SK-N-SH (cell line): Measurements from ENCODE around the gene SGPP1. TPM values are rescaled to one million over a fixed set of nuclear protein-coding genes. Genes with fewer than 3 reads are reported as not detected.

Experiments
- CTCF ChIA-PET: fragments of 300-600, 350-600 bp; formaldehyde crosslinking; extraction: SDS; loops from one replicate; lab custom pipeline; 2021; lab: Yijun Ruan, JAX
- POLR2A ChIA-PET: fragments of 350-600 bp; sonication (Branson Sonifier 250); formaldehyde crosslinking; extraction: SDS; loops from one replicate; lab custom pipeline; 2020; ENCODE audit warnings: antibody characterized with exemption, inconsistent platforms; lab: Yijun Ruan, JAX
- DNase-seq: peaks from one replicate; pipeline ENCODE4 v3.0.0; 2012
- H2AFZ ChIP-seq: fragments of 200-600 bp; sonication (generic); 2 replicates; pipeline ENCODE4 v1.8.1; 2016; ENCODE audit warnings: antibody characterized with exemption, mild to moderate bottlenecking, low read depth
- H3F3A ChIP-seq: fragments of 200-600 bp; sonication (generic); replicated peaks from 2 replicates; pipeline ENCODE3; 2016; ENCODE audit warnings: antibody characterized with exemption, mild to moderate bottlenecking; ENCODE audit not compliant: insufficient read depth
- H3K27ac ChIP-seq, 2 experiments: fragments of 200-500 bp in 1 of 2; fragments of 200-600 bp in 1 of 2; sonication (Bioruptor generic) in 1 of 2; sonication (generic), shearing (Covaris generic) in 1 of 2; 2 replicates each; pipeline versions ENCODE4 v1.5.1 to v1.6.1; 2014 to 2016; ENCODE audit warnings: low read depth in 2 of 2, inconsistent platforms in 1 of 2, low read length in 1 of 2, mild to moderate bottlenecking in 1 of 2, mixed read lengths in 1 of 2
- H3K27me3 ChIP-seq: fragments of 200-600 bp; sonication (generic), shearing (Covaris generic); 2 replicates; pipeline ENCODE4 v1.6.1; 2016; ENCODE audit warnings: mixed run types; ENCODE audit not compliant: insufficient read depth
- H3K36me3 ChIP-seq, 2 experiments: fragments of 200-500 bp in 1 of 2; fragments of 200-600 bp in 1 of 2; sonication (Bioruptor generic) in 1 of 2; sonication (generic) in 1 of 2; replicated peaks in 1 of 2; 2 replicates each; pipeline versions ENCODE3 to v1.5.1; 2014 to 2016; ENCODE audit warnings: low read length in 1 of 2, mild to moderate bottlenecking in 1 of 2; ENCODE audit not compliant: insufficient read depth in 2 of 2, control insufficient read depth in 1 of 2
- H3K4me1 ChIP-seq, 2 experiments: fragments of 200-500 bp in 1 of 2; fragments of 200-600 bp in 1 of 2; sonication (Bioruptor generic) in 1 of 2; sonication (generic), shearing (Covaris generic) in 1 of 2; 2 replicates each; pipeline versions ENCODE4 v1.5.1 to v1.6.1; 2014 to 2016; ENCODE audit warnings: low read depth in 1 of 2, low read length in 1 of 2, mixed run types in 1 of 2; ENCODE audit not compliant: insufficient read depth in 2 of 2, control insufficient read depth in 1 of 2
- H3K4me2 ChIP-seq: fragments of 200-600 bp; sonication (generic), shearing (Covaris generic); 2 replicates; pipeline ENCODE4 v1.6.1; 2017; ENCODE audit warnings: mixed run types
- H3K4me3 ChIP-seq, 2 experiments: fragments of 200-500 bp in 1 of 2; fragments of 200-600 bp in 1 of 2; sonication (Bioruptor generic) in 1 of 2; sonication (generic), shearing (Covaris generic) in 1 of 2; 2 replicates each; pipeline versions ENCODE4 v1.5.1 to v1.8.1; 2014 to 2016; ENCODE audit warnings: low read depth in 2 of 2, inconsistent platforms in 1 of 2, low read length in 1 of 2, mild to moderate bottlenecking in 1 of 2, mixed read lengths in 1 of 2, moderate library complexity in 1 of 2
- H3K79me2 ChIP-seq: fragments of 200-600 bp; sonication (generic); 2 replicates; pipeline ENCODE4 v1.8.1; 2017; ENCODE audit warnings: mild to moderate bottlenecking; ENCODE audit not compliant: insufficient read depth
- H3K9ac ChIP-seq: fragments of 200-600 bp; sonication (generic); 2 replicates; pipeline ENCODE4 v1.6.1; 2017; ENCODE audit warnings: mixed run types
- H3K9me2 ChIP-seq: fragments of 200-600 bp; sonication (generic); 2 replicates; pipeline ENCODE4 v1.6.1; 2017; ENCODE audit warnings: mixed run types
- H3K9me3 ChIP-seq: fragments of 200-600 bp; sonication (generic); 2 replicates; pipeline ENCODE4 v1.6.1; 2017; ENCODE audit warnings: mixed run types, mild to moderate bottlenecking, moderate library complexity
- H4K20me1 ChIP-seq: fragments of 200-600 bp; sonication (generic); 2 replicates; pipeline ENCODE4 v1.6.1; 2017; ENCODE audit warnings: mild to moderate bottlenecking, mixed run types; ENCODE audit not compliant: insufficient read depth
- FOSL2 ChIP-seq: IDR thresholded peaks from 2 replicates; pipeline ENCODE4 v1.4.0; 2012; ENCODE audit warnings: low read depth, mild to moderate bottlenecking, moderate library complexity, borderline replicate concordance
- FOXM1 ChIP-seq: IDR thresholded peaks from 2 replicates; pipeline ENCODE4 v1.4.0; 2012; ENCODE audit warnings: low read depth, mild to moderate bottlenecking
- GATA2 ChIP-seq: sonication (generic); formaldehyde crosslinking; IDR thresholded peaks from 2 replicates; pipeline ENCODE4 v1.5.0; 2020; ENCODE audit warnings: mild to moderate bottlenecking, missing genetic modification reagents
- MEF2A ChIP-seq: IDR thresholded peaks from 2 replicates; pipeline ENCODE4 v1.4.0; 2012; ENCODE audit warnings: low read depth, borderline replicate concordance
- NFIC ChIP-seq: IDR thresholded peaks from 2 replicates; pipeline ENCODE4 v1.4.0; 2012; ENCODE audit warnings: borderline replicate concordance
- NRF1 ChIP-seq: IDR thresholded peaks from 2 replicates; pipeline ENCODE4 v1.6.1; 2012; ENCODE audit warnings: low read depth, mild to moderate bottlenecking, low read length
- RAD21 ChIP-seq: IDR thresholded peaks from 2 replicates; pipeline ENCODE4 v1.6.1; 2012; ENCODE audit warnings: mild to moderate bottlenecking, low read length
- RFX5 ChIP-seq: IDR thresholded peaks from 2 replicates; pipeline ENCODE4 v1.6.1; 2012; ENCODE audit warnings: mild to moderate bottlenecking, improper control_type of control experiment, low read length
- SMC3 ChIP-seq: IDR thresholded peaks from 2 replicates; pipeline ENCODE4 v1.6.1; 2012; ENCODE audit warnings: low read depth, low read length, improper control_type of control experiment
- TEAD4 ChIP-seq: IDR thresholded peaks from 2 replicates; pipeline ENCODE4 v1.4.0; 2012; ENCODE audit warnings: mild to moderate bottlenecking, borderline replicate concordance; ENCODE audit not compliant: insufficient read depth
- ZBTB33 ChIP-seq: IDR thresholded peaks from 2 replicates; pipeline ENCODE4 v1.4.0; 2012; ENCODE audit warnings: low read depth, borderline replicate concordance
- WGBS: methylation state at CpG from one replicate; pipeline ENCODE4 v1.1.6; 2017; ENCODE audit warnings: low lambda C conversion rate; 5-methylcytosine and 5-hydroxymethylcytosine counted together
- polyA plus RNA-seq, 3 experiments: library from polyadenylated mRNA; depleted of rRNA; stranded (reverse); fragments of >200 nt; gene quantifications; 2 replicates each; pipeline ENCODE4 v1.2.3, GENCODE V29; 2012
- TF ChIP-seq, protein P1 (sequence below): IDR thresholded peaks from 2 replicates; pipeline ENCODE4 v1.4.0; 2012; ENCODE audit warnings: low read depth, borderline replicate concordance
- TF ChIP-seq, protein P2 (sequence below): IDR thresholded peaks from 2 replicates; pipeline ENCODE4 v1.6.1; 2012; ENCODE audit warnings: mild to moderate bottlenecking, low read depth, low read length, moderate library complexity
- TF ChIP-seq, protein P3 (sequence below): IDR thresholded peaks from 2 replicates; pipeline ENCODE4; 2012

Gene SGPP1
- polyA plus RNA-seq, 1 of the 3 experiments (the other 2 are of a cell fraction), result 8.4 TPM

DNA sequence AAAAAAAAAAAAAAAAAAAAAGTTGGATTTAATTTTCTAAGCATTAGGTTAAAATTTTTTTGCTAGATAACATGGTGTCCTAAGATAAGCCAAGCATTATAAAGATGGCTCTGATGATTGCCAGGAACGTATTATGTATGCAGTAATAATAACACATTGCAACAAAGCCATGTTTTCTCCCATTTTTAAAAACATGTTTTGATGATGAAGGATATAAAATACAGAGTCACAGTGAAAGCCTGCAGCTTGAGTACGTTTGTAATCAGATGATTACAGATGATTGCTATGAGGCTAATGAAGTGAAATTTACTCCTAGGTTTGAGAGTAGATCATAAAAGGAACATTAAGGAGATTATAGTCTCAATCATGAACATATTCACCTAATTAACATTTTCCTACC, 72.9 kb downstream of the SGPP1 start:
- Histone ChIP-seq H3F3A (peaks cover 5% of the 10 kb centered on the region), H3K27ac (no peak overlapping the region), H3K9ac (no peak overlapping the region), H3K4me3 (no peak overlapping the region), H3K79me2 (no peaks in the 10 kb centered on the region), H2AFZ (no peak overlapping the region)
- DNase-seq, result no peak
- POLR2A ChIA-PET, result no interaction called here
- TF ChIP-seq TEAD4, result no peak
- TF ChIP-seq, protein P1, sequence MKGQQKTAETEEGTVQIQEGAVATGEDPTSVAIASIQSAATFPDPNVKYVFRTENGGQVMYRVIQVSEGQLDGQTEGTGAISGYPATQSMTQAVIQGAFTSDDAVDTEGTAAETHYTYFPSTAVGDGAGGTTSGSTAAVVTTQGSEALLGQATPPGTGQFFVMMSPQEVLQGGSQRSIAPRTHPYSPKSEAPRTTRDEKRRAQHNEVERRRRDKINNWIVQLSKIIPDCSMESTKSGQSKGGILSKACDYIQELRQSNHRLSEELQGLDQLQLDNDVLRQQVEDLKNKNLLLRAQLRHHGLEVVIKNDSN, result no peak
- TF ChIP-seq GATA2 (CRISPR knock-in tag), result no peak
- no peak for TF ChIP-seq ZBTB33
- TF ChIP-seq FOXM1, result no peak
- no peak for TF ChIP-seq MEF2A
- no peak for TF ChIP-seq FOSL2
- no peak for TF ChIP-seq NRF1
- TF ChIP-seq, protein P2, sequence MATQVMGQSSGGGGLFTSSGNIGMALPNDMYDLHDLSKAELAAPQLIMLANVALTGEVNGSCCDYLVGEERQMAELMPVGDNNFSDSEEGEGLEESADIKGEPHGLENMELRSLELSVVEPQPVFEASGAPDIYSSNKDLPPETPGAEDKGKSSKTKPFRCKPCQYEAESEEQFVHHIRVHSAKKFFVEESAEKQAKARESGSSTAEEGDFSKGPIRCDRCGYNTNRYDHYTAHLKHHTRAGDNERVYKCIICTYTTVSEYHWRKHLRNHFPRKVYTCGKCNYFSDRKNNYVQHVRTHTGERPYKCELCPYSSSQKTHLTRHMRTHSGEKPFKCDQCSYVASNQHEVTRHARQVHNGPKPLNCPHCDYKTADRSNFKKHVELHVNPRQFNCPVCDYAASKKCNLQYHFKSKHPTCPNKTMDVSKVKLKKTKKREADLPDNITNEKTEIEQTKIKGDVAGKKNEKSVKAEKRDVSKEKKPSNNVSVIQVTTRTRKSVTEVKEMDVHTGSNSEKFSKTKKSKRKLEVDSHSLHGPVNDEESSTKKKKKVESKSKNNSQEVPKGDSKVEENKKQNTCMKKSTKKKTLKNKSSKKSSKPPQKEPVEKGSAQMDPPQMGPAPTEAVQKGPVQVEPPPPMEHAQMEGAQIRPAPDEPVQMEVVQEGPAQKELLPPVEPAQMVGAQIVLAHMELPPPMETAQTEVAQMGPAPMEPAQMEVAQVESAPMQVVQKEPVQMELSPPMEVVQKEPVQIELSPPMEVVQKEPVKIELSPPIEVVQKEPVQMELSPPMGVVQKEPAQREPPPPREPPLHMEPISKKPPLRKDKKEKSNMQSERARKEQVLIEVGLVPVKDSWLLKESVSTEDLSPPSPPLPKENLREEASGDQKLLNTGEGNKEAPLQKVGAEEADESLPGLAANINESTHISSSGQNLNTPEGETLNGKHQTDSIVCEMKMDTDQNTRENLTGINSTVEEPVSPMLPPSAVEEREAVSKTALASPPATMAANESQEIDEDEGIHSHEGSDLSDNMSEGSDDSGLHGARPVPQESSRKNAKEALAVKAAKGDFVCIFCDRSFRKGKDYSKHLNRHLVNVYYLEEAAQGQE, result no peak
- TF ChIP-seq SMC3, result no peak
- TF ChIP-seq RAD21, result no peak
- TF ChIP-seq, protein P3, sequence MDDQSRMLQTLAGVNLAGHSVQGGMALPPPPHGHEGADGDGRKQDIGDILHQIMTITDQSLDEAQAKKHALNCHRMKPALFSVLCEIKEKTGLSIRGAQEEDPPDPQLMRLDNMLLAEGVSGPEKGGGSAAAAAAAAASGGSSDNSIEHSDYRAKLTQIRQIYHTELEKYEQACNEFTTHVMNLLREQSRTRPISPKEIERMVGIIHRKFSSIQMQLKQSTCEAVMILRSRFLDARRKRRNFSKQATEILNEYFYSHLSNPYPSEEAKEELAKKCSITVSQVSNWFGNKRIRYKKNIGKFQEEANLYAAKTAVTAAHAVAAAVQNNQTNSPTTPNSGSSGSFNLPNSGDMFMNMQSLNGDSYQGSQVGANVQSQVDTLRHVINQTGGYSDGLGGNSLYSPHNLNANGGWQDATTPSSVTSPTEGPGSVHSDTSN, result no peak
- TF ChIP-seq RFX5, result no peak
- TF ChIP-seq NFIC, result no peak
- TF ChIP-seq, all 33 proteins: peak for 0
- WGBS, result 76% methylated on average over 2 of the region's 2 CpGs
- Histone ChIP-seq H4K20me1 (no peaks in the 10 kb centered on the region), H3K4me2 (no peak overlapping the region), H3K4me1 (no peaks in the 10 kb centered on the region), H3K9me3 (no peaks in the 10 kb centered on the region), H3K36me3 (no peaks in the 10 kb centered on the region), H3K27me3 (no peaks in the 10 kb centered on the region), H3K9me2 (no peaks in the 10 kb centered on the region)
- CTCF ChIA-PET, result interaction anchor here (1.3 kb wide), 1 partner anchor 266 kb away, joined by 3 read pairs; no protein-coding TSS in a partner anchor
